Stimulated activated CD4-positive, alpha-beta T cell treated with anti-CD3 and anti-CD28 coated beads, Interleukin-4, amount 100 ng/mL, for 24 hours (primary cell): ENCODE measurements around the gene TMTC1.

Experiments
- DNase-seq: peaks from one replicate; pipeline ENCODE4 v3.0.0-alpha.2; 2020

The TMTC1 gene

GRCh38 chr12:29707846-29708245, 75.9 kb downstream of the TMTC1 start:
- DNase-seq: no peak

GRCh38 chr12:29706311-29706710, 77.4 kb downstream of the TMTC1 start:
- no peak for DNase-seq

DNA sequence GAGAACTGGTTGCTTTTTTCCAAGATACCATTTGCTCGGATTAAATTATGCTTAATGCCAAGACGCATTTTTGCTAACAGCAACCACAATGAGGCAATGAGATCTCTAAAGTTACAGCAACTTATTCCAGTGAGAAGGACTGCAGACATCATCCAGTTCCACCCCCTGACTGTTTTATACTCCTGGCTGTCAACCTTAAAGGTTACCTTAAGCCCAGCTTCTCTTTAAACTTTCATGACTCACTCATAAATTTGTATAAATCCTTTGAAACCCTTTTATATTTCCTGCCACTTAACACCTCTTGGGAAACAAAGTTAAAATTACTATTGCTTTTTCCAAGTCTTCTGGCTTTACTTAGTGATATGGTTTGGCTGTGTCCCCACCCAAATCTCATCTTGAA, 80.2 kb downstream of the TMTC1 start:
- DNase-seq: no peak

- no peak for DNase-seq
These were observed 80.8 kb downstream of the TMTC1 start for GRCh38 chr12:29702972-29703371.

- no peak for DNase-seq
These were observed 81.5 kb downstream of the TMTC1 start for GRCh38 chr12:29702222-29702621.

- DNase-seq: no peak
These were observed 82.8 kb downstream of the TMTC1 start for GRCh38 chr12:29700761-29701481.

- no peak for DNase-seq
These were observed 85.0 kb downstream of the TMTC1 start for GRCh38 chr12:29698756-29699155.

DNA sequence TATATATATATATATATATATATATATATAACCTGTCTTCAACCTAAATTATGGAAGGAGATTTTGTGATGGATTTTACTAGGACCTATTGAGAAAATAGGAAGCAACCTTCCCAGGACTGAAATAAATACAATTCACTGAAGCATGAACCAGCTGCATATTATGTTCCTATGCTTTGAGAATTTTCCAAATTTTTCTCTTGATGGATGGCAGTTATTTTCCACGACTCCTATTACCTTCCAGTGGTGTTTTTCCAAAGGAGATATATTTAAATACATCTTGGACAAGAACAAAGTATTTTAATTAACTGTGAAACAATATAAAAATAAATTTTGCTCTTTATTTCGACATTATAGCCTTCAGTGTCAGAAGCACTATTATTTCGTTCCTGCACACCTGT, 87.9 kb downstream of the TMTC1 start:
- DNase-seq: no peak

- no peak for DNase-seq
These were observed 88.7 kb downstream of the TMTC1 start for GRCh38 chr12:29695026-29695425.

- DNase-seq: no peak
These were observed 89.7 kb downstream of the TMTC1 start for GRCh38 chr12:29694002-29694401.

GRCh38 chr12:29692237-29692636, 91.5 kb downstream of the TMTC1 start:
- no peak for DNase-seq

DNA sequence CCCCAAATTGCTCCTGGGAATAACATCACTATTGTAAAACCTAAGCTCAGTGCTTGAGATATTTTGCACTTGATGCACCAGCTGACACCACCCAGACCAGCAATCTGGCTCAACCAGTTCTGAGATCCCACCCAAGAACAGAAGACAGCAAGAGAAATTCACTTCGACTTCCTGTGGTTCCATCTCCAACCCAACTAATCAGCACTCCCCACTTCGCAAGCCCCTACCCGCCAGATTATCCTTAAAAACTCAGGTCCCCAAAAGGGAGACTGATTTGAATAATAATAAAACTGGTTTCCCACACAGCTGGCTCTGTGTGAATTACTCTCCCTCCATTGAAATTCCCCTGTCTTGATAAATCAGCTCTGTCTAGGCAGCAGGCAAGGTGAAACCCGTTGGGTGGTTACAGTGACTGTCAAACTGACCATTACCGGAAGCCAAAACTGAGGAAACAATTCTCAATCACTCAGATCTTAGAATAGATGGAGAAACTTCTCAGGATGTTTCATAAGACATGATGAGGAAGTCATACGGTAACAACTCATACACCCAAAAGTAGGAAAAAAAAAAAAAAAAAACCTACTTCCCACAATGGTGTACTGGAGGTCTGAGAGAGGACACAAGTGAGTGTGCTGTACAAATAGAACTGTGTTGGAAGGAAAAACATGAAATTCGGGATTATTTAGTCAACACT, 92.4 kb downstream of the TMTC1 start:
- no peak for DNase-seq

DNA sequence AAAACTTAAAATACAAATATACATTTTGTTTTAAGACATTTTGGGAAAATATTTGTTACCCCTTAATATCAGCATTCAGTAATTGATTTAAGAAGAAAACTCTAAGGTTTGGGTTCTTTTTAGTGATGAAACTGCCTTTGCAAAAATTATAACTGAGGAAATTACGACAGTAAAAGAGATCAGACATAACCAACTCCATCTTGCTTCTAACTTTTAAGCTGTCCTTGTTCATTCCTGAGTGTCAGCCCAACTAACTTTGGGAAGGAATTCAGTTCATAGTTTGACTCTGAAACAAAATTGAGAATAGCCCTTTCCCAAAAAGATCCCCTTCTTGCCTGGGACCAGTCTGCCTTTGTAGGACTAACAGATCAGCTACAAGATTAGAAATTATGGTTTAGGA, 93.0 kb downstream of the TMTC1 start:
- DNase-seq: no peak

GRCh38 chr12:29688914-29689313, 94.8 kb downstream of the TMTC1 start:
- no peak for DNase-seq

- no peak for DNase-seq
These were observed 101.7 kb downstream of the TMTC1 start for GRCh38 chr12:29682088-29682487.

DNA sequence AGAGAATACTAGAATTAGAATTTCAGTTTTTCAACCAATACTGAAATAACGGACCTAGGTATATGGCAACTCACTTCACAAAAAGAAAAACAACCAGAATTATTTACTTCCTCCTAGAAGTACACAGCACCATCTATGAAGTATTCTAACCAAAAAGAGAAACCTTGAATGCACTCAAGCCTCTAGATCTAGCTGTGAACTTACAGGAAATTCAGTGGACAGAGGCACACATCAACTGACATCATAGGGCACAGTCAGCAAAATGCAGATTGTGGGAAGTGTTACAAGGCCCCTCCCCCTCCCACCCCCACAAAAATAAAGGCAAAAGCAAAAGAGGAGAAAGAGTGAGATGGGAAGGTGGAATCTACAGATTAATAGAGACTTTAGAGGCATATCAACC, 102.4 kb downstream of the TMTC1 start:
- DNase-seq: no peak

- no peak for DNase-seq
These were observed 107.1 kb downstream of the TMTC1 start for GRCh38 chr12:29676676-29677075.

- no peak for DNase-seq
These were observed 109.3 kb downstream of the TMTC1 start for GRCh38 chr12:29674463-29674862.

DNA sequence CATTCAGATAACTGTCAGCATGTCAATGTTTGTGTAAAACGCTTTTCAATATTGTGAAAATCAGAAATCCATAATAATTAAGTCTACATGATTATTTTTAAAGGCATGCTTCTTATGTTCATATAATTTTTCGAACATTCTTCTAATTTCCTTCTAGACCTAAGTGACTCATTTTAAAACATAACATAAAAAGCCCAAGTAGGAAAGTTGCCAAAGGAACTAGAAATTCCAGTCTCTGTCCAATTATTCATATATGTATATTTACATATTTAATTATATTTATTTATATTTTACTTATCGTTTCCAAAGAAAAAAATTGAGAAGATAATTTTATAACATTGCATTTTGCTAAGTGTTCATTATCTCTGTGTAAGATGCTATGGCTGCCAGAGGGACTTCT, 110.4 kb downstream of the TMTC1 start:
- no peak for DNase-seq

DNA sequence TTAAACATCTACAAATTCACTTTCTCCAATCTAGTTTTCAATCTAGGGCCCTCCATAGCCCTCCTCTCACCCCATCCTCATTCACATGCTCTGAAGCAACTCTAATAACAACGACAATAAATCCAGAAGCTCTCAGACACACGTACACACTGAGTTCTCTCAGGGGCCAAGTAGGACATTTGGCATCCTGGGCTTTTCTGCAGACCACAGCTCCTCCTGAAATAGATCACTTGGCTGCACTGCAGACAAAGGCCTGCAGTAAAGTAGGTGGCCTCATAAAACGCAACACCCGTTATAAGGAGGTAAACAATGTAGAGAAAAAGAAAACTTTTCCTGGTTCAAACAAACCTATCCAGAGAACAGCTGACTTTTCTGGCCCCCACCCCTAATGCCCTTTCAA, 111.2 kb downstream of the TMTC1 start:
- no peak for DNase-seq

GRCh38 chr12:29671742-29672141, 112.0 kb downstream of the TMTC1 start:
- DNase-seq: no peak

GRCh38 chr12:29667011-29667410, 116.7 kb downstream of the TMTC1 start:
- DNase-seq: no peak

- no peak for DNase-seq
These were observed 118.6 kb downstream of the TMTC1 start for GRCh38 chr12:29665107-29665506.

GRCh38 chr12:29662734-29663323, 120.9 kb downstream of the TMTC1 start:
- DNase-seq: no peak
